Frontal cortex (tissue), 4 donors: ENCODE measurements around the gene GYG1. TPM values are rescaled to one million over a fixed set of nuclear protein-coding genes. Genes with fewer than 3 reads are reported as not detected.

Experiments used
- DNase-seq, 2 donors: peaks; one replicate each; pipeline ENCODE4 v3.0.0; 2012; ENCODE audit warnings: low spot score in 2 of 2
- FAIRE-seq: peaks from 2 replicates; lab custom pipeline; 2012; peaks lifted over from hg19 to GRCh38; lab: Jason Lieb, UNC
- total RNA-seq: library from RNA; depleted of rRNA; stranded (reverse); fragments of >200 nt; gene quantifications from one replicate; pipeline ENCODE4 v1.2.3, GENCODE V29; 2014
- donor health status: control.
- donor health status: control.
- donor health status: control.

GYG1 gene
- total RNA-seq, 1 donor from 2014 or later = 6.9 TPM

DNA sequence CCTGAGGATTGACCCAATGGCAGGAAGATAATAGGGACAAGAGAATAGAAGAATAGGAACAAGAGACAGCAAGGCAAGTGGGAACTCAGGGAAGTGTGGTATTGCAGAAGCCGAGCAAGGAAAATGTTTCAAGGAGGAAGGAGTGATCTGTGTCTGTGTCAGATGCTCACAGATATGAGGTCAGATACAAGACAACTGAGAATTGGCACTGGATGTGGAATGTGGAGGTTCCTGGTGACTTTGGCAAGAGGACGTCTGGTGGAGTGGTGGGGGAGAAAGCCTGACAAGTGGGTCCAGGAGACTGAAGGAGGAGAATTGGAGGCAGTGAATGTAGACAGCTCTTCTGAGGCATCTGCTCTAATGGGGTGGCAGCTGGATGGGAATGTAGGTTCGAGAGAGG is 24.1 kb downstream of the GYG1 start:
- no peak for FAIRE-seq
- DNase-seq = no peak

DNA sequence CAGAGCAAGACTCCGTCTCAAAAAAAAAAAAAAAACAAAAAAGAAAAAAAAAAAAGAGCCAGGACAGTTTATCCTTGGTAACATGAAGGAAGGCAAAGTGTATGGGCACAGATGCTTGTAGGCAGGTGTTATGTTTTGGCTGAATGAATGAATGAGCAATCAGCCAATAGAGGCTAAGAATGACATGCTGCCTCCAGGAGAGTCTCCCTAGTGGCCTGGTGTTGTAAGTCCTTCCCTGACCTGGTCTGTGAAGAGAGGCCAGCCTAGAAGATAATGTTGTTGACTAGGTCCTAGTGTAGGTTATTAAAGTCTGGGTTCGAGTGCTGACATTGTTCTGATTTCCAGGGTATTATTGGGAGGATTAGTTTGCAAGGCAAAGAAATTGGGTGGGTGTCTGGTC is 24.9 kb downstream of the GYG1 start:
- FAIRE-seq = no peak

DNA sequence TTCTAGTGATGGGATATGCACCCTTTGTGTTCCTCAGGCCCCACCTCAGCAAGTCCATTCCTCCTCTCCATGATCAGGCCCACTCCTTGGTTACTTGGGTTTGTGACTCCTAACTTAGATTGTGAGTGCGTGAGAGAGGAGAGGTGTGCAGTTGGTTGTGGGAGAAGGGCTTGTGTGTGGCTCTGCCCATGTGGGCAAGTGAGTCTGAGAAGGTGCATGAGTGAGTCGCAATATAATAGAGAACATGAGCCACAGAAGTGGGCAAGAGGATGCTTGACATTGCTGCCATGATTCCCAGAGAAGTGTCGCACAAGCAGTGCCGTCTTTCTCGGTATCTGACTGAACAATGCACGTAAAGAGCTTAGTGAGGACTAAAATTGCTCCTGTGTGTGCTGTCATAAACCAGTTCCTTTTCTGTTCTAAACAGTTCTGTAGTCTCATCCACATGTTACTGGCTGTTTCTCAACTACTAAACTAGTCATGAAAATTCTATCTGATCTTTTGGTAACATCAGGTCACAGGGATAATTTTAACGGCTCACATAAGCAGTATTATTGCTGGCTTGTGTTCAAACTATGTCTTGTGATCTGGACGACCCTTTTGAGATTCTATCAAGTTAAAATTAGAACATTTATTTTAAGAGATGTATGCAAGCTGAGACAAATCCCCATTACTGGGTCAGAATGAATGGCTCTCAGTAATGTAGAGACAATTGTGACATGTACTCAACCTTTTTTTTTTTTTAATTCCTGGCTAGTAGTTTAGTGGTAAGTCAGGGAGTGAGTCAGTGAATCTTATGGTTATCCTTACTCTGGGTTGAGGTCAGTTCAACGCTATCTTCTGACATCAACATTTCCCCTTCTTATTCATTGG is 25.6 kb downstream of the GYG1 start:
- no peak for DNase-seq
- no peak for FAIRE-seq

More for the DNA sequence above, 24.9 kb downstream of the GYG1 start:
- no peak for DNase-seq

DNA sequence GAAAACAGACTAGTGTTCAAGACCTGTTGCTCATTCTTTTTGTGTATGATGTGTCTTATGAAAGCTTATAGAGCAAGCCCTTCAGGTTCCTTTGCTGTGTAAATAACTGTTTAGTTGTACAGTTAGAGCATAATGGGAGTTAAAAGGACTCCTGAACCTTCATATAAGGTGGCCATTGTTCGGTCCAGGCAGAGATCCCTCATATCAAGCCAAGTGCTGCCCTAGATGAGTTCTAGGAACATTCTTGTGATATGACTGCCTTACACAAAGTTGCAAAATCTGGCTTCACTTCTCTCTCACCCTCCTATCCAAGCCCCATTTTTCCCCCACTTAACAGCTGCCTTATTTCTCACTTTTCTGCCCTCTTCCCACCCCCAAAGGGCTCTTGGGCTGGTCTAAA is 26.9 kb downstream of the GYG1 start:
- no peak for FAIRE-seq
- DNase-seq = no peak

DNA sequence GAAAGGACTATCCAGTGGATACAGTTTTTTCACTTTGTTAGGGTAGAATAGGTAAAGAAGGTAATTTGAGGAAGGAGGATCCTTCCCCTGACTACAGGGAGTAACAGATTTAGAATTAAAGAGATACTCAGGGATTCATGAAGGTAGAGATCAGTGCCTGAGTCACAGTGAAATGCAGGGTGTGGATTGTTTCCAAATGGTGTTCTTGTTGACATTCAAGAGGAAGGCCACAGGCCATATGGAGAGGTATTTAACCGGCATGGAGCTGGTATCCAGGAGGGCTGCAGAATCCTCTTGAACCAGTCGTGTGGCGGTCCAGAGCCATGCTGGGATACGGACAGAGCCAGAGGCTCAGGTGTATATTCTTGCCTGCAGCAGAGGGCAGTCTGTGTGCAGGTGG is 28.2 kb downstream of the GYG1 start:
- DNase-seq (no peak), FAIRE-seq (no peak)

DNA sequence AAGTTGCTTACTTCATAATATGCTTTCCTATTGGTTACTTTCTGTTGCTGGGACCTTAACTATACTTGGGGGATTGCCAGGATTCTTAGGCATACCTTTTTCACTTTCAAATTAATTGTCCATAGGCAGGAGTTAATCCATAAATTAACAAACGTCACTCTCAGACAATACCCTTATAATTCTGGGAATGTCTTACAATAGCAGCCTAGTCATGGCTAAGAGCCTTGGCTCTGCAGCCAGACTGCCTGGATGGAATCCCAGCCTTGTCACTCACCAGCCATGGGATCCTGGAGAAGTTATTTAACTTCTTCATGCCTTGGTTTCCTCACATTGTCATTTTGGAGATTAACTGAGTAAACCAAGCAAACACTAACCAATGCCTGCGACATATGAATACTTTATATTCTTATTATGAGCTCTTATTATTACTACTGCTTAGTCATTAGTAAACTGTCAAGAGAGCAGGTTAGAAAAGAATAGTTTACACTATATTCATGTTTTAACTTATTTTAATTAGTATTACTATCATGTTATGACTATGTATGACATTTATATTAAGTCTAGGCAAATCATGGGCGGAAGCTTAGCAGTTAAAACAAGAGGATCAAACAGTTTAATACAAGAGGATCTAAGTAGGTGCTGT is 29.0 kb downstream of the GYG1 start:
- DNase-seq = no peak
- no peak for FAIRE-seq

DNA sequence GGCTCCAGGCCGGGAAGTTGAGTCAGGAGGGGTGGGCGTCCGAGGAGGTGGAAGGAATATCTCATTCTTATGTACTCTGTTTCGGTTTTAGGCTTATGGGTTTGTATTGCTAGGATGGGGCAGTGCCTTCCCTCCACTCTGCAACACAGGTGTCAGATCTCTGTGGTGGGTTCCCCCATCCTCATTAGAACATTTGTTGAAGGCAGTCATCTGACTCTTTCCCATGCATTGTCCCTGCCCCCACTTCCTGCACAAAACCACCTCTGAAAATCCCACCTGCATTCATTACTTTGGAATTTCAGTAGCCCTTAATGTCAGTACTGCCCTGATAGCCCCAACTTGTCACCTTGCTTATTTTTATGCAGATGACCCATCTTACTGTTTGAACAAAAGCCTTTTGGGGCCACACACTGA is 29.5 kb downstream of the GYG1 start:
- DNase-seq = no peak
- no peak for FAIRE-seq

DNA sequence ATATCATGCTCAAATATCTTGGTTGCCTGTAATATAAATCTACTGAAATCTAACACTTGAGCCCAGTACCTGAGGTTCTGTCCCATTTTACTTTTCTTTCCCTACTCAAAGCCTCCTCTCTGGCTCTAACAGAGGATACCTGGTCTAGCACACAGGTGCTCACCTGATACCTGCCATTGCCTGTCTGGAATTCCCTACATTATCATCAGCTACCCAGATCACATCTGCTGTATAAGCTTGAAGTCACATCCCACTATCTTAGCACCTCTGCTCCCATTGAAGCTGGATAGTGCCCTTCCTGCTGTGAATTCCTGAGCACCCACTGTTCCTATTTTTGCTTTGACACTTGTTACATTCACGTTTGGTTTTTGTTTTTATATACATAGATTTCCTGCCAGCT is 30.5 kb downstream of the GYG1 start:
- no peak for FAIRE-seq
- DNase-seq = no peak

DNA sequence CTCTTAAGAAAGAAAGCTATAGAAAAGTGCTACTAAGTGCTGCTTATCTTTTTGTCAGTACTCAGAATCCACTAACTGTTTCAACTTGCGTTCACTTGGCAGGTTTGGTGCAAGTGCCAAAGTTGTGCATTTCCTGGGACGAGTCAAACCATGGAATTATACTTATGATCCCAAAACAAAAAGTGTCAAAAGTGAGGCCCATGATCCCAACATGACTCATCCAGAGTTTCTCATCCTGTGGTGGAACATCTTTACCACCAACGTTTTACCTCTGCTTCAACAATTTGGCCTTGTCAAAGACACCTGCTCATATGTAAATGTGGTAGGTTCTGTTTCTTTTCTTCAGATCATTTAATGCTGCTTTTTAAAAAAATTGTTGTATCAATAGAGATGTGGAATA is 32.6 kb downstream of the GYG1 start:
- no peak for DNase-seq
- FAIRE-seq = no peak

DNA sequence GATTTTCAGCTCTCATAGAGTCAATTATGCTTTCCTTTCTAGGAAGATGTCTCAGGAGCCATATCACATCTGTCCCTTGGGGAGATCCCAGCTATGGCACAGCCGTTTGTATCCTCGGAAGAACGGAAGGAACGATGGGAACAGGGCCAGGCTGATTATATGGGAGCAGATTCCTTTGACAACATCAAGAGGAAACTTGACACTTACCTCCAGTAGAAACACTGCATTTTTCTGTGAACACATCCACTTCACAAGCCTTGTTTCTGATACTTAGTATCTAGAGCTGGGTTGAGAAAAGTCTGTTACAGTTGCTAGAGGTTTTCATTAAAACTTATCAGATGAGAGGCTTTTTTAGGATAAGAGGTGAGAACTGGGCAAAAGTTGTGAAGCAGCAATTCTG is 35.4 kb downstream of the GYG1 start:
- DNase-seq (no peak), FAIRE-seq (no peak)

DNA sequence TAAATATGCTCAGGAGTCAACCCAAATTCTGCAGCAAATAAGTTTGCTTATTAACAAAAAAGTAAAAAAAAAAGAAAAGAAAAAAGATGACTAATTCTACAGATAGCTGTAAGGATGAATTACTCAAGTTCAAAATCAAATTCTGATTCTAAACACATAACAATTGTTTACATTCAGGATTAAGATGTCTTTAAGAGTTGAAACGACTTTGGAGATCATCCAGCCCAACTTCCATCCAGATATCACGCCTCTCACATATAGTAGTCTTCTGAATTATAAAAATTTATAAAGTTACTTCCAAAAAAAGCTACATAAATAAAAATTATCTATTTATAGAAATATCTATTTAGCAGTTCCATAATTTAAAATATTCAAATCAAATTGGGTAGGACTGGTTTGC is 39.8 kb downstream of the GYG1 start:
- FAIRE-seq (no peak), DNase-seq (no peak)

DNA sequence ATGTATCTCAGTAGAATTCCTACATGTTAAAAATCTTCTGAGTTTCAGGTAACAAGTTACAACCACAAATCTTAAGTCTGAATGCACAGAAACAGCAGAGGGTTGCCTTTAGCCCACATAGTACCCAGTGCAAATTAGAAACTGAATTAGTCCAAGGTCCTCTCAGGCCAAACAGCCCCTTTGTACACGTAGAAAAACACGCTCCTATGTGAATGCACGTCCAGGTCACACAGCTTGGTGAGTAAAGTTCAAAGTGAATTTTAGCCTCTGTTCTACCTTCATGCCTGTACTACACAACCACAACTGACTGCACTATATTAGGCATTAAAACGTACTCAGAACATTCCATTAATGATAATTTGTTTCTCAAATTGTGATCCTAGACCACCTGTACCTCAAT is 46.3 kb downstream of the GYG1 start:
- FAIRE-seq (no peak), DNase-seq (no peak)

DNA sequence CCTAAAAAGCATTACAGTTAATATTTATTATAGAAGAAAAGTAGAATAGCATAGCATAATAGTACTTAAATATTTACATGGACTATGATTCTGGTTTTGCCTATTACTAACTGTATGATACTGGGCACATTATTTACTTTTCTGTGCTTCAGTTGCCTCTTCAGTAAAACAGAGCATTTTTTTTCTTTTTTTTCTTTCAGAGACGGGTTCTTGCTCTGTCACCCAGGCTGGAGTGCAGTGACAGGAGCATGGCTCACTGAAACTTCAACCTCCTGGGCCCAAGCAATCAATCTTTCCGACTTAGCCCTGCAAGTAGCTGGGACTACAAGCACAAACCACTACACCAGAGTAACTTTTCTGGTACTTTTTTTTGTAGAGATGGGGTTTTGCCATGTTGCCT is 47.0 kb downstream of the GYG1 start:
- no peak for FAIRE-seq

DNA sequence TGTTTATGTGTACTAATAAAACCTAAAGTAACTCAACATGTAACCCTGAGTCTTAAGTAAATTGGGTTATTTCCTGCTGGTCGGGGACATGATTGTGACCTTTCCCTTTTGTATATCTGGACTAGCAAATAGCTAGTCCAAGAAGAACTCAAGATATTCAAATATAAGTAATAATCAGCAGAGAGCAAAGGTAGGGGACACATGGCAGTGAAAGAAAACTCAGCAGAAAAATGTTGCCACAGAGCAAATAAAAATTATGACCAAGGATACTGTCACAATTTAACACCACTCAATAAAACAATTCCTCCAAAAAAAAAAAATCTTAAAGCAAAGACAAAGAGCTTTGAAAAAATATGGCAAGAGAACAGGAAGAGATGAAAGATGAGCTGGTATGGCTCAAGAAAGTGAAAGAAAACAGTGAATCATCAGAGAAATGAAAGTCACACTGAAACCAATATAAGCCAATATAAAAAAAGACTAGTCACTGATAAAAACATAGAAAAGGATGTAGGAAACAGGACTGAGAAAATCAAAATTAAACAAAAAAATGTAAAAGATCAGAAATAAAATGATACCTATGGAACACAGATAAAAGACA is 51.5 kb downstream of the GYG1 start:
- DNase-seq (no peak), FAIRE-seq (peak; percentile 3)

More for the DNA sequence above, 47.0 kb downstream of the GYG1 start:
- DNase-seq = no peak

DNA sequence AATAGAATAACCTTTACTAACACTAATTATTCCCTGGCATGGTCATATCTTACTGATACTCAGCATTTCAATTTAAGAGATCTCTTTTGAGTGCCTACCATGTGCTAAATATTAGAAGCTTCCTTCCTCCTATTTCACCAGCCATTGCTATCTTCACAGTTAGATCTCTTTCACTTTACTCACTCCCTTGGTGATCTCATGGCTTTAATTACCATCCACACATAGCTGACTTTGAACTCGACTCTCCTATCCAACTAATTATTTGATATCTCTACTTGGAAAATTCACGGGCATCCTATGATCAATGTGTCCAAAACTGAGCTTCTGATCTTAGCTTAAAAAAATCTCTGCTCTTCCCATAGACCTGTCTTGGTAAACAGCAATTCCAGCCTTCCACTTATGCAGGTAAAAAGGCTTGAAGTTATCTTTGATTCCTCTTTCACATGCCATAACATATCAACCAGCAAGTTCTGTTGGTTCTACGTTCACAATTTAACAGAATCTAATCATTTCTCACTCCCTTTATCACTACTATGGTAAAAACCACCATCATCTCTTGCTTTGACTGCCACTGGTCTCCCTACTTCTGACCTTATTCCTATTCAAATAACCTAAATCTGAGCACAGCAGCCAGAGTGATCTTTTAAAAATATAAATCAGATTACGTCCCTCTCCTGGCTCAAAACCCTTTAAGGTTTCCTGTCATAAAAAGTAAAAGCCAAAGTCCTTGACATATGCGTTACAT is 53.2 kb downstream of the GYG1 start:
- DNase-seq = no peak
- FAIRE-seq = no peak

DNA sequence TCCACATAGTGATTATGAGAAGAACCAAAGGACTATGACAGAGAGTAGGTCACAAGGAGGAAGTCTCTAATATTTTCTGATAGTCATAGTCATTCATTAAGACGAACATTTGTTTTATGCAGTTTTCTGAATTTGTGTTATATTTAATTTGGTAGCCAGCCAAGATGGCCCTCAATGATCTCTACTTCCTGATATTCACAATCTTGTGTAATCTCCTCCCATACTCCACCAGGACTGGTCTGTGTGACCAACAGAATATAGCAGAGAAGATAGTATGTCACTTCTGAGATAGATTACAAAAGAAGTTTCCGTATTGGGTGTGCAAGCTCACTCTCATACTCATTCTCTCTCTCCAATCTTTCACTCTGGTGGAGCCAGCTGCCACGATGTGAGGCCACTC is 64.2 kb downstream of the GYG1 start:
- FAIRE-seq = no peak
- DNase-seq = no peak

DNA sequence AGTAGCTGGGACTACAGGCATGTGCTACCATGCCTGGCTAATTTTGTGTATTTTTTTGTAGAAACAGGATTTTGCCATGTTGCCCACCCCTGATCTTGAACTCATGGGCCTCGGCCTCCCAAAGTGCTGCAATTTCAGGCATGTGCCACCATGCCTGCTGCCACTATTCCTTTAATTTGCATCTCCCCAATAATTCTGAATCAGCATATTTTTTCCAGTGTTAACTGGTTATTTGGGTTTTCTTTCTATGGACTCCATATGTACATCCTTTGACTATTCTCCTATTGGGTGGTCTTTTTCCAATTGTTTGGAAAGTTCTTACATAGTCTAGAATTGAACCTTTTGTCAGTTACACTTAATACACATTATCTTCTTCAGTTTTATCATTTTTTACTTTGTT is 66.9 kb downstream of the GYG1 start:
- DNase-seq (no peak), FAIRE-seq (no peak)

DNA sequence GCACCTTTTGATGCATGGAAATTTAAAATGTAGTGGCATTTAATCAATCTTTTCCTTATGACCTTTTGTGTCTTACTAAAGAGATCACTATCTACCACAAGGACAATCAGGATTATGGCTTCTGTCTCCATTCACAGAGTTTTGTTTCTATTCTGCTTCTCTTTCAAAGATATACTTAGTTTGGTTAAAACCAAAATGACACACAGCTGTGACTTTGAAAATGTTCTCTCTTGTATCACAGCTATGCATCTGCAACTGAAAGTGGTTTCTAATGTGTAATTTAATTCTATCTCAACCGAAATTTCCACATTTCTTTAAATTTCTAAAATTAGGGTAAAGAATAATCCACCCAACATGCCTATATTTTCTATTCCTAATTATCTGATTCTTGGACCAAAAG is 67.3 kb downstream of the GYG1 start:
- no peak for FAIRE-seq
- no peak for DNase-seq

DNA sequence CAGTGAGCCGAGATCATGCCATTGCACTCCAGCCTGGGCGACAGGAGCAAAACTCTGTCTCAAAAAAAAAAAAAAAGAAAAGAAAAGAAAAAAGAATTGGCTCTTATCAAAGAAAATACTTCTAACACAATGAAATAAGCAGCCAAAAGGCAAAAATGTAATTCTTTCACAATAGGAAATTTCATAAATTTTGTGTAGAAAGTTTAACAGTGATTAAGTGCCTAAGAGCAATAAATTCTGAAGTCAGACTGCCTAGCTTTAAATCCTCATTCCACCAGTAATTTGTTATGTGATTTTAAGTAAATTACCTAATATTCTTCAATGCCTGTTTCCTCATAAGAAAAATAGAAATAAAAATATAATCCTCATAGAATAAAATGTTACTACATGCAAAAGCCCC is 70.4 kb downstream of the GYG1 start:
- FAIRE-seq (no peak), DNase-seq (no peak)

DNA sequence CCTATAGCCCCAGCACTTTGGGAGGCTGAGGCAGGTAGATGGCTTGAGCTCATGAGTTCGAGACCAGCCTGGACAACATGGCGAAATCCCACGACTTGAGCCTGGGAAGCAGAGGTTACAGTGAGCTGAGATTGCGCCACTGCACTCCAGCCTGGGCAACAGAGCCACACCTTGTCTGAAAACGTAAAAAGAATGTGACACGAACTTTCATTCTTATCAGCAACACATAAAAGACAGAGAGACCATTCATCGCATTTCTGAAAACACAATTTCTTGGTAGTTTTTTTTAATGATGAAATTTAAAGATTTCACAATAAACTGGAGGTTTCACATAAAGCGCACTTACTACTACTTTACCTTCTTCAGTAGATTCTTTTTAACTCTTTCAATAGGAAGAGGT is 76.5 kb downstream of the GYG1 start:
- FAIRE-seq = no peak
- no peak for DNase-seq
